EH (cell line): Measurements from ENCODE around the gene PRSS38.

Source experiments
- DNase-seq: peaks from one replicate; pipeline ENCODE4 v3.0.0-alpha.2; 2015; ENCODE audit warnings: low read depth

The PRSS38 gene

GRCh38 chr1:227815468-227816409 lies at the start of gene PRSS38:
PRSS38 (plus strand) TSS chr1:227815675; CDS start chr1:227815717, 42 bp downstream.
- no peak for DNase-seq

- peak; percentile 33 for DNase-seq
Observed at GRCh38 chr1:227766015-227766634, 49.4 kb upstream of the PRSS38 start.

- DNase-seq = no peak
Observed at GRCh38 chr1:227766653-227767277, 48.7 kb upstream of the PRSS38 start.

- no peak for DNase-seq
Observed at GRCh38 chr1:227767401-227768124, 47.9 kb upstream of the PRSS38 start.

GRCh38 chr1:227768125-227768439 lies 47.4 kb upstream of the PRSS38 start:
- DNase-seq = no peak

GRCh38 chr1:227768640-227769039 lies 46.8 kb upstream of the PRSS38 start:
- DNase-seq = no peak

- no peak for DNase-seq
Observed at GRCh38 chr1:227769047-227769935, 46.2 kb upstream of the PRSS38 start.

- no peak for DNase-seq
Observed at GRCh38 chr1:227769936-227770494, 45.5 kb upstream of the PRSS38 start.

- DNase-seq = no peak
Observed at GRCh38 chr1:227770812-227771211, 44.7 kb upstream of the PRSS38 start.

GRCh38 chr1:227771326-227771725 lies 44.1 kb upstream of the PRSS38 start:
- DNase-seq = no peak

GRCh38 chr1:227771771-227772170 lies 43.7 kb upstream of the PRSS38 start:
- DNase-seq = no peak

GRCh38 chr1:227773558-227773957 lies 41.9 kb upstream of the PRSS38 start:
- no peak for DNase-seq

- no peak for DNase-seq
Observed at GRCh38 chr1:227774051-227774731, 41.3 kb upstream of the PRSS38 start.

- peak; percentile 20 for DNase-seq
Observed at GRCh38 chr1:227774821-227775661, 40.4 kb upstream of the PRSS38 start.

GRCh38 chr1:227775841-227776240 lies 39.6 kb upstream of the PRSS38 start:
- DNase-seq = no peak

GRCh38 chr1:227776331-227776771 lies 39.1 kb upstream of the PRSS38 start:
- DNase-seq = peak; percentile 91

GRCh38 chr1:227777156-227777555 lies 38.3 kb upstream of the PRSS38 start:
- DNase-seq = no peak

- DNase-seq = no peak
Observed at GRCh38 chr1:227777646-227778045, 37.8 kb upstream of the PRSS38 start.

GRCh38 chr1:227778401-227778947 lies 37.0 kb upstream of the PRSS38 start:
- DNase-seq = peak; percentile 71
